ENCODE results near the gene RALGAPA2.

The RALGAPA2 gene

GRCh38 chr20:20712474-20713243 lies at the start of gene RALGAPA2:
Gene RALGAPA2, minus strand, starts transcription at chr20:20712644. Its CDS starts 164 bp downstream, at chr20:20712480.
- no peak for TF ChIP-seq ZFX (IDR thresholded peaks at IDR 0.05; ENCODE audit: borderline replicate concordance)
- TF ChIP-seq CTCF (IDR thresholded peaks at IDR 0.05) = no peak
- H3K27ac ChIP-seq = peak within 1 kb of the TSS; percentile 75

- H3K27ac ChIP-seq = no peak overlapping the region
- TF ChIP-seq ZFX (IDR thresholded peaks at IDR 0.05; ENCODE audit: borderline replicate concordance) (no peak), CTCF (IDR thresholded peaks at IDR 0.05) (no peak)
Observed at GRCh38 chr20:20761301-20761700, 48.9 kb upstream of the RALGAPA2 start.

- peak overlapping the region; percentile 88 for H3K27ac ChIP-seq
- TF ChIP-seq CTCF (IDR thresholded peaks at IDR 0.05) = no peak
Observed at GRCh38 chr20:20759132-20759531, 46.7 kb upstream of the RALGAPA2 start.

- TF ChIP-seq CTCF (IDR thresholded peaks at IDR 0.05) = no peak
- TF ChIP-seq ZFX (IDR thresholded peaks at IDR 0.05; ENCODE audit: borderline replicate concordance) = no peak
- no peak overlapping the region for H3K27ac ChIP-seq
Observed at GRCh38 chr20:20755674-20756319, 43.4 kb upstream of the RALGAPA2 start.

- H3K27ac ChIP-seq = no peak overlapping the region
- TF ChIP-seq ZFX (IDR thresholded peaks at IDR 0.05; ENCODE audit: borderline replicate concordance) (no peak), CTCF (IDR thresholded peaks at IDR 0.05) (no peak)
Observed at GRCh38 chr20:20755231-20755630, 42.8 kb upstream of the RALGAPA2 start.

- no peak for TF ChIP-seq CTCF (IDR thresholded peaks at IDR 0.05)
- no peak for TF ChIP-seq ZFX (IDR thresholded peaks at IDR 0.05; ENCODE audit: borderline replicate concordance)
- no peak overlapping the region for H3K27ac ChIP-seq
Observed at GRCh38 chr20:20754714-20755113, 42.3 kb upstream of the RALGAPA2 start.

- H3K27ac ChIP-seq = no peak overlapping the region
- no peak for TF ChIP-seq ZFX (IDR thresholded peaks at IDR 0.05; ENCODE audit: borderline replicate concordance)
- no peak for TF ChIP-seq CTCF (IDR thresholded peaks at IDR 0.05)
Observed at GRCh38 chr20:20752712-20753111, 40.3 kb upstream of the RALGAPA2 start.
